ENCODE results near the gene ESYT3. TPM values are rescaled to one million over a fixed set of nuclear protein-coding genes. Genes with fewer than 3 reads are reported as not detected.

Gene ESYT3, protein sequence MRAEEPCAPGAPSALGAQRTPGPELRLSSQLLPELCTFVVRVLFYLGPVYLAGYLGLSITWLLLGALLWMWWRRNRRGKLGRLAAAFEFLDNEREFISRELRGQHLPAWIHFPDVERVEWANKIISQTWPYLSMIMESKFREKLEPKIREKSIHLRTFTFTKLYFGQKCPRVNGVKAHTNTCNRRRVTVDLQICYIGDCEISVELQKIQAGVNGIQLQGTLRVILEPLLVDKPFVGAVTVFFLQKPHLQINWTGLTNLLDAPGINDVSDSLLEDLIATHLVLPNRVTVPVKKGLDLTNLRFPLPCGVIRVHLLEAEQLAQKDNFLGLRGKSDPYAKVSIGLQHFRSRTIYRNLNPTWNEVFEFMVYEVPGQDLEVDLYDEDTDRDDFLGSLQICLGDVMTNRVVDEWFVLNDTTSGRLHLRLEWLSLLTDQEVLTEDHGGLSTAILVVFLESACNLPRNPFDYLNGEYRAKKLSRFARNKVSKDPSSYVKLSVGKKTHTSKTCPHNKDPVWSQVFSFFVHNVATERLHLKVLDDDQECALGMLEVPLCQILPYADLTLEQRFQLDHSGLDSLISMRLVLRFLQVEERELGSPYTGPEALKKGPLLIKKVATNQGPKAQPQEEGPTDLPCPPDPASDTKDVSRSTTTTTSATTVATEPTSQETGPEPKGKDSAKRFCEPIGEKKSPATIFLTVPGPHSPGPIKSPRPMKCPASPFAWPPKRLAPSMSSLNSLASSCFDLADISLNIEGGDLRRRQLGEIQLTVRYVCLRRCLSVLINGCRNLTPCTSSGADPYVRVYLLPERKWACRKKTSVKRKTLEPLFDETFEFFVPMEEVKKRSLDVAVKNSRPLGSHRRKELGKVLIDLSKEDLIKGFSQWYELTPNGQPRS
- 1 to 10 TPM in 2 of 4 donors, under 1 TPM in 2; 0.57 to 2.9 (median 1.2) TPM for total RNA-seq

DNA sequence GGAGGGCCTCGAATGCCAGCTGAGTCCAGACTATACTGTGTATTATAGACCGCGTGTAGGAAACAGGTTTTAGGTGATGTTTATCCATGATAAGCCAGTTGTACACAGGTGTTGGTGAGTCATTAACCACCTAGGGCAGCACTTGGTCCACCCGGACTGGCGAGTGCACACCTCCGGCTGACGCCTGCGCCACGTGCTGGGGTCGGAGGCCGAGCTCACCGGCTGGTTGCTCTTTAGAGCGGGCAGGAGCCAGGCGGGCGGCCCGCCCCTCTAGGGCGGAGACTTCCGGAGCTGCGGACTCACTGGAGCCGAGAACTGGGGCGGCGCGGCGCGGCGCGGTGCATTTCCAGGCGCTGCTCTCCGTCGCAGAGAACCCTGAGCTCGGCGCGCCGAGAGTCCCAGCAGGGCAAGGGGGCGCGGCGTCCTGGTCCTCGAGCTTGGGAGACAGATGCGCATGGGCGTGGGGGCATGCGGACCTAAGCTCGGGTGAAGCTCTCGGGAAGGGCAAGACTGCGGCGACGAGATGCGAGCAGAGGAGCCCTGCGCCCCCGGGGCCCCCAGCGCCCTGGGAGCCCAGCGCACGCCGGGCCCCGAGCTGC lies at the start of gene ESYT3:
Gene ESYT3, plus strand, starts transcription at position 341 of the 599 bp plus-strand sequence. Its CDS starts 183 bp downstream, at position 524.
- no peak for TF ChIP-seq POLR2A (IDR thresholded peaks at IDR 0.05)
- TF ChIP-seq, protein P1, sequence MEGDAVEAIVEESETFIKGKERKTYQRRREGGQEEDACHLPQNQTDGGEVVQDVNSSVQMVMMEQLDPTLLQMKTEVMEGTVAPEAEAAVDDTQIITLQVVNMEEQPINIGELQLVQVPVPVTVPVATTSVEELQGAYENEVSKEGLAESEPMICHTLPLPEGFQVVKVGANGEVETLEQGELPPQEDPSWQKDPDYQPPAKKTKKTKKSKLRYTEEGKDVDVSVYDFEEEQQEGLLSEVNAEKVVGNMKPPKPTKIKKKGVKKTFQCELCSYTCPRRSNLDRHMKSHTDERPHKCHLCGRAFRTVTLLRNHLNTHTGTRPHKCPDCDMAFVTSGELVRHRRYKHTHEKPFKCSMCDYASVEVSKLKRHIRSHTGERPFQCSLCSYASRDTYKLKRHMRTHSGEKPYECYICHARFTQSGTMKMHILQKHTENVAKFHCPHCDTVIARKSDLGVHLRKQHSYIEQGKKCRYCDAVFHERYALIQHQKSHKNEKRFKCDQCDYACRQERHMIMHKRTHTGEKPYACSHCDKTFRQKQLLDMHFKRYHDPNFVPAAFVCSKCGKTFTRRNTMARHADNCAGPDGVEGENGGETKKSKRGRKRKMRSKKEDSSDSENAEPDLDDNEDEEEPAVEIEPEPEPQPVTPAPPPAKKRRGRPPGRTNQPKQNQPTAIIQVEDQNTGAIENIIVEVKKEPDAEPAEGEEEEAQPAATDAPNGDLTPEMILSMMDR (IDR thresholded peaks at IDR 0.05): no peak
- Histone ChIP-seq H3K4me1 (peaks cover 9 to 25% (median 13%) of the 10 kb centered on the region in 3 donors), H3K9me3 (peaks cover 0 to 3% (median 0%) of the 10 kb centered on the region in 3 donors), H3K4me3 (peak within 1 kb of the TSS; percentile 33 to 66 (median 50)), H3K27me3 (peaks cover 0 to 91% (median 4%) of the 10 kb centered on the region in 4 donors), H3K36me3 (no peaks in the 10 kb centered on the region), H3K27ac (peak within 1 kb of the TSS in 1 of 4 donors; percentile 44)
- 0% methylated on average over 1 of the region's 54 CpGs; no CpG with 5 or more reads in 1 of the 2 donors for WGBS, 2 donors
- DNase-seq: no peak
- intact Hi-C loops (cut with DNase I): no loop called here

DNA sequence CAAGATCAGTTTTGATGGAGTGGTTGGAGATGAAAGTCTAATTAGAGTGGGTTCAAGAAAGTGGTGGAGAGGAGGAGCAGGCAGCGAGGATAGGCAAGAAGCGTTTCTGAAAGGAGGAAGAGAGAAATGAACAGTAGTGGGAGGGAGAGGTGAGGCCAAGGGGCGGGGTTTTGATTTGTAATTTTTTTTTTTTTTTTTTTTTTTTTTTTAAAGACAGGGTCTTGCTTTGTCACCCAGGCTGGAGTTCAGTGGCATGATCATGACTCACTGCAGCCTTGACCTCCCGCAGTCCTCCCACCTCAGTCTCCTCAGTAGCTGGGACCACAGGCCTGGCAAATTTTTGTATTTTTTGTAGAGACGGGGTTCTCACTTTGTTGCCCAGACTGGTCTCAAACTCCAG lies 49.4 kb upstream of the ESYT3 start:
- no peak overlapping the region for H3K27ac ChIP-seq
- no peak for DNase-seq
- intact Hi-C loops (cut with DNase I): no loop called here
- no peaks in the 10 kb centered on the region for H3K27me3 ChIP-seq
- peaks cover 13 to 23% (median 18%) of the 10 kb centered on the region in 3 donors for H3K4me1 ChIP-seq
- no peaks in the 10 kb centered on the region for H3K9me3 ChIP-seq
- TF ChIP-seq, protein P1 (IDR thresholded peaks at IDR 0.05): no peak
- TF ChIP-seq POLR2A (IDR thresholded peaks at IDR 0.05): no peak
- no peaks in the 10 kb centered on the region for H3K36me3 ChIP-seq
- no peak overlapping the region for H3K4me3 ChIP-seq
- WGBS, 2 donors: 84 to 94% methylated on average over 5 of the region's 5 CpGs

DNA sequence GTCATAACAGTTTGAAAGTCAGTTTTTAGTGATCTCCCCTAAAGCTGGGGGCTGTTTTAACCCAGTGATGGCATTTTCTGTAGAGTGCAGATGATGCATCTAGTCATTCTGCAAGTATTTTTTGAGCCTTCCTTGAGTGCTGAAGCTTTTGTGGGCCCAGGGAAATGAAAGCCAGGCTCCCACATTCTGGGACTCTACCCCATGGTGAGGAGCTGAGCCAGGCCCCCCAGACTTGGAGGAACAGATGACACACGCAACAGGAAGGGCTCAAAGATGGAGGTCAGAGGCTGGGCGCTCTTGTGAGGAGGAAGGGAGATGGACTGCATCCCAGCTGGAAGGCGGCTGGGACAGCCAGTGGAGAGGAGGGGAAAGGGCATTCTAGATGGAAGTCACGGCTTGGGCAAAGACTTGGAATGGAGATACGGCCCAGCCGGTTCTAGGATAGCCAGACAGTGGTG lies 45.2 kb upstream of the ESYT3 start:
- Histone ChIP-seq H3K4me3 (no peak overlapping the region), H3K9me3 (no peaks in the 10 kb centered on the region), H3K36me3 (no peaks in the 10 kb centered on the region), H3K4me1 (peaks cover 0 to 7% (median 5%) of the 10 kb centered on the region in 3 donors), H3K27ac (no peak overlapping the region), H3K27me3 (no peaks in the 10 kb centered on the region)
- intact Hi-C loops (cut with DNase I): no loop called here
- TF ChIP-seq, protein P1 (IDR thresholded peaks at IDR 0.05): no peak
- no peak for TF ChIP-seq POLR2A (IDR thresholded peaks at IDR 0.05)
- 71 to 86% methylated on average over 3 to 5 of the region's 6 CpGs for WGBS, 2 donors
- no peak for DNase-seq

DNA sequence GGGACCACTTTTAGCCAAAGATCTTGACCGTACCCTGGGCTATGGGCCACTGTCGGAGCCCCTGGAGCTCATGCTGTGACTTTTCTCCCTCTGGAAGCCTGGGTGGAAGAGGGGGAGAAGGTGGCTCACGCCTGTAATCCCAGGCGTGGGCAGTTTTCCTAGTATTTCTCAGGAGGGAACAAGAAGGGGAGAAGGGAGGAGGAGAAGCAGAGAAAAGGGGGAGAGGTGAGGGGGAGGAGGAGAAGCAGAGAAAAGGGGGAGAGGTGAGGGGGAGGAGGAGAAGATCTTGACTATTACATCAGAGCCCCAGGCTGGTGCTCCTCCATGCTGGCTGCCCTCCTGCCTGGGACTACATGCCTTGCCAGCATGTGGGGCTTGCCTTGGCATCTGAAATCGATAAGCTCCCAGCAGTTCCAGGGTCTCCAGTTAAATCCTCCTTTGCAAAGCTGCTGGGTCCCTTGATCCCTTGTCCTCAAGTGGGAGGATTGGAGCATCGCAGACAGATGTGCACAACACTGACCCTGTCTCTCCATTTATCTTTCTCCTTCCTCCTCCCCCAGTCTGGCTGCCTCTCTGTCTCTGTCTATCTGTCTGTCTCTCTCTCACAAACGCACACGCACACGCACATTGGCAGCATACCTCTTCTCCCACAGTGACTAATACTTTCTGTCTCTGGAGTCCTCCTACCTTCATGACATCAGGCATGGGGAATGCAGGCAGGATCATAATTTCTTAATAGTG lies 44.4 kb upstream of the ESYT3 start:
- TF ChIP-seq, protein P1 (IDR thresholded peaks at IDR 0.05): no peak
- TF ChIP-seq POLR2A (IDR thresholded peaks at IDR 0.05): no peak
- DNase-seq: no peak
- WGBS, 2 donors: 39 to 59% methylated on average over 9 of the region's 9 CpGs
- H3K36me3 ChIP-seq: no peaks in the 10 kb centered on the region
- H3K4me1 ChIP-seq: peaks cover 0 to 7% (median 5%) of the 10 kb centered on the region in 3 donors
- H3K27me3 ChIP-seq: no peaks in the 10 kb centered on the region
- H3K27ac ChIP-seq: no peak overlapping the region
- intact Hi-C loops (cut with DNase I): no loop called here
- H3K9me3 ChIP-seq: no peaks in the 10 kb centered on the region
- no peak overlapping the region for H3K4me3 ChIP-seq
